Measurements from ENCODE around the gene UVRAG. TPM values are rescaled to one million over a fixed set of nuclear protein-coding genes. Genes with fewer than 3 reads are reported as not detected.

UVRAG gene
- total and polyA plus RNA-seq, 2 donors (not counting 1 experiment from before 2014, with no cell fraction given) = 37.7 to 94.1 TPM

- CTCF ChIA-PET = interaction anchor here (1.2 kb wide), 1 partner anchor 15 kb away, joined by 5 read pairs; no protein-coding TSS in a partner anchor
- intact Hi-C loops (cut with micrococcal nuclease) = no loop called here
- H3K4me1 Mint-ChIP-seq = peaks cover 36% of the 10 kb centered on the region
- no peak overlapping the region for H3K4me3 Mint-ChIP-seq
- no peak overlapping the region for H2AFZ ChIP-seq (ENCODE audit: insufficient read depth, low read depth, low read length, poor library complexity, severe bottlenecking)
- no peak overlapping the region for H3K27ac ChIP-seq (ENCODE audit: low read length in 2 of 2)
- H3K4me1 ChIP-seq (ENCODE audit: control insufficient read depth in 2 of 2, insufficient read depth in 2 of 2, low read length in 2 of 2) = no peaks in the 10 kb centered on the region
- no peak overlapping the region for H3K27ac Mint-ChIP-seq
- peaks cover 4 to 27% of the 10 kb centered on the region in 2 experiments for H3K36me3 ChIP-seq (replicated peaks in 1 of 2; ENCODE audit: control extremely low read depth in 1 of 2, control insufficient read depth in 1 of 2, extremely low read depth in 1 of 2, insufficient read depth in 2 of 2, low read length in 1 of 2)
- no peaks in the 10 kb centered on the region for H3K27me3 Mint-ChIP-seq
- no peaks in the 10 kb centered on the region for H3K9me3 Mint-ChIP-seq (ENCODE audit: insufficient read depth)
- H3K4me3 ChIP-seq (ENCODE audit: control extremely low read depth in 1 of 5, extremely low read depth in 1 of 5, insufficient read depth in 1 of 5, low read depth in 2 of 5, low read length in 4 of 5) = no peak overlapping the region
- no peak for TF ChIP-seq CTCF (IDR thresholded peaks at IDR 0.05)
- no peak for TF ChIP-seq EZH2 (IDR thresholded peaks at IDR 0.05; ENCODE audit: borderline replicate concordance, insufficient read depth, low read depth, low read length, poor library complexity, severe bottlenecking)
- H3K4me2 ChIP-seq (replicated peaks; ENCODE audit: low read depth, low read length, poor library complexity, severe bottlenecking) = no peak overlapping the region
- H4K20me1 ChIP-seq (ENCODE audit: control insufficient read depth, insufficient read depth, low read length, poor library complexity, severe bottlenecking) = peaks cover 56% of the 10 kb centered on the region
- no peak for DNase-seq
- H3K27me3 ChIP-seq (replicated peaks in 1 of 4; ENCODE audit: control extremely low read depth in 1 of 4, control insufficient read depth in 3 of 4, insufficient read depth in 4 of 4, low read length in 3 of 4) = no peaks in the 10 kb centered on the region
- POLR2A ChIA-PET = no interaction called here
- ATAC-seq (ENCODE audit: low read depth) = no peak
- peaks cover 89% of the 10 kb centered on the region for H3K79me2 ChIP-seq (ENCODE audit: control insufficient read depth, insufficient read depth, low read length)
- no peaks in the 10 kb centered on the region for H3K9me3 ChIP-seq (ENCODE audit: control extremely low read depth in 1 of 3, control insufficient read depth in 2 of 3, insufficient read depth in 1 of 3, low read length in 2 of 3)
- WGBS (ENCODE audit: insufficient coverage) = 100% methylated on average over 1 of the region's 4 CpGs
- H3K9ac ChIP-seq (ENCODE audit: low read length) = no peak overlapping the region
Measured at GRCh38 chr11:75929706-75930105, 114.7 kb downstream of the UVRAG start.

- no peak overlapping the region for H3K9ac ChIP-seq (ENCODE audit: low read length)
- Mint-ChIP-seq H3K27ac (no peak overlapping the region), H3K27me3 (no peaks in the 10 kb centered on the region), H3K4me3 (no peak overlapping the region), H3K9me3 (ENCODE audit: insufficient read depth) (no peaks in the 10 kb centered on the region), H3K4me1 (peaks cover 39% of the 10 kb centered on the region)
- no peaks in the 10 kb centered on the region for H3K4me1 ChIP-seq (ENCODE audit: control insufficient read depth in 2 of 2, insufficient read depth in 2 of 2, low read length in 2 of 2)
- H3K4me3 ChIP-seq (ENCODE audit: control extremely low read depth in 1 of 5, extremely low read depth in 1 of 5, insufficient read depth in 1 of 5, low read depth in 2 of 5, low read length in 4 of 5) = no peak overlapping the region
- ATAC-seq (ENCODE audit: low read depth) (no peak), DNase-seq (no peak)
- no peak overlapping the region for H2AFZ ChIP-seq (ENCODE audit: insufficient read depth, low read depth, low read length, poor library complexity, severe bottlenecking)
- POLR2A ChIA-PET = no interaction called here
- 80% methylated on average over 1 of the region's 5 CpGs for WGBS (ENCODE audit: insufficient coverage)
- no peaks in the 10 kb centered on the region for H3K9me3 ChIP-seq (ENCODE audit: control extremely low read depth in 1 of 3, control insufficient read depth in 2 of 3, insufficient read depth in 1 of 3, low read length in 2 of 3)
- no peak overlapping the region for H3K4me2 ChIP-seq (replicated peaks; ENCODE audit: low read depth, low read length, poor library complexity, severe bottlenecking)
- intact Hi-C loops (cut with micrococcal nuclease) = no loop called here
- H4K20me1 ChIP-seq (ENCODE audit: control insufficient read depth, insufficient read depth, low read length, poor library complexity, severe bottlenecking) = peaks cover 51% of the 10 kb centered on the region
- H3K79me2 ChIP-seq (ENCODE audit: control insufficient read depth, insufficient read depth, low read length) = peaks cover 89% of the 10 kb centered on the region
- no peaks in the 10 kb centered on the region for H3K27me3 ChIP-seq (replicated peaks in 1 of 4; ENCODE audit: control extremely low read depth in 1 of 4, control insufficient read depth in 3 of 4, insufficient read depth in 4 of 4, low read length in 3 of 4)
- CTCF ChIA-PET = no interaction called here
- peaks cover 4 to 27% of the 10 kb centered on the region in 2 experiments for H3K36me3 ChIP-seq (replicated peaks in 1 of 2; ENCODE audit: control extremely low read depth in 1 of 2, control insufficient read depth in 1 of 2, extremely low read depth in 1 of 2, insufficient read depth in 2 of 2, low read length in 1 of 2)
- TF ChIP-seq CTCF (IDR thresholded peaks at IDR 0.05) (no peak), EZH2 (IDR thresholded peaks at IDR 0.05; ENCODE audit: borderline replicate concordance, insufficient read depth, low read depth, low read length, poor library complexity, severe bottlenecking) (no peak)
- H3K27ac ChIP-seq (ENCODE audit: low read length in 2 of 2) = no peak overlapping the region
Measured at GRCh38 chr11:75930534-75930933, 115.5 kb downstream of the UVRAG start.
